HG03442 (cell line): ENCODE results near the gene SLC39A13.

Source experiments
- ATAC-seq: cut with Tn5 transposase; IDR thresholded peaks from one replicate; pipeline ENCODE4 v1.9.1; 2021; ENCODE audit warnings: mild to moderate bottlenecking, moderate library complexity; ENCODE audit not compliant: unreplicated experiment

Gene SLC39A13

GRCh38 chr11:47447906-47448305 lies 39.5 kb downstream of the SLC39A13 start:
- no peak for ATAC-seq

GRCh38 chr11:47448566-47449427 lies 40.4 kb downstream of the SLC39A13 start, which contains the start of gene RAPSN:
TSS of gene RAPSN (minus strand) at chr11:47449136. CDS start at chr11:47448964, 172 bp downstream.
- ATAC-seq, result no peak

GRCh38 chr11:47449541-47449940 lies 41.2 kb downstream of the SLC39A13 start:
- ATAC-seq, result no peak

GRCh38 chr11:47451436-47451835 lies 43.0 kb downstream of the SLC39A13 start:
- no peak for ATAC-seq

- no peak for ATAC-seq
Measured at GRCh38 chr11:47451990-47452389, 43.6 kb downstream of the SLC39A13 start.

GRCh38 chr11:47453365-47453764 lies 45.0 kb downstream of the SLC39A13 start:
- no peak for ATAC-seq

GRCh38 chr11:47454258-47454671 lies 45.9 kb downstream of the SLC39A13 start:
- peak; percentile 58 for ATAC-seq

- ATAC-seq, result no peak
Measured at GRCh38 chr11:47460571-47461235, 52.3 kb downstream of the SLC39A13 start.

- no peak for ATAC-seq
Measured at GRCh38 chr11:47461876-47462275, 53.5 kb downstream of the SLC39A13 start.

GRCh38 chr11:47464483-47464882 lies 56.1 kb downstream of the SLC39A13 start:
- ATAC-seq, result no peak
